Naive thymus-derived CD4-positive, alpha-beta T cell (primary cell): ENCODE data around the gene KIF11. TPM values are rescaled to one million over a fixed set of nuclear protein-coding genes. Genes with fewer than 3 reads are reported as not detected.

Source experiments
- ATAC-seq: fragments of 150-1000 bp; cut with Tn5 transposase; 2 replicates; pipeline ENCODE4 v1.10.0; 2021; ENCODE audit warnings: mild to moderate bottlenecking, moderate library complexity
- CTCF ChIA-PET: fragments of 350-600 bp; sonication (Branson Sonifier 250); formaldehyde crosslinking; loops from one replicate; lab custom pipeline; 2021; ENCODE audit warnings: antibody characterized with exemption; lab: Charles Lee
- POLR2A ChIA-PET: fragments of 350-600 bp; sonication (Branson Sonifier 250); formaldehyde crosslinking; loops from one replicate; lab custom pipeline; 2021; ENCODE audit warnings: antibody characterized with exemption, inconsistent platforms; lab: Charles Lee
- DNase-seq, 9 donors: peaks; one replicate each; pipeline versions ENCODE4 v3.0.0 to v3.0.0-alpha.2; 2020 to 2022; ENCODE audit warnings: mixed read lengths in 1 of 9
- H3K27ac ChIP-seq: one replicate; pipeline ENCODE4 v1.7.0; 2013; ENCODE audit warnings: mild to moderate bottlenecking, low read depth, low read length, moderate library complexity
- H3K27me3 ChIP-seq, 2 donors: one replicate each; pipeline ENCODE4 v1.7.0; 2013; ENCODE audit warnings: low read length in 2 of 2, mild to moderate bottlenecking in 2 of 2, moderate library complexity in 2 of 2; ENCODE audit not compliant: control insufficient read depth in 2 of 2, insufficient read depth in 2 of 2
- H3K36me3 ChIP-seq, 3 experiments: 1 replicate in 2 of 3; 2 replicates in 1 of 3; pipeline ENCODE4 v1.7.0; 2013; ENCODE audit warnings: low read length in 3 of 3, mild to moderate bottlenecking in 3 of 3, moderate library complexity in 1 of 3; ENCODE audit not compliant: insufficient read depth in 3 of 3, control insufficient read depth in 2 of 3
- H3K4me1 ChIP-seq, 2 donors: one replicate each; pipeline ENCODE4 v1.7.0; 2013; ENCODE audit warnings: low read length in 2 of 2, mild to moderate bottlenecking in 2 of 2, moderate library complexity in 1 of 2; ENCODE audit not compliant: control insufficient read depth in 2 of 2, insufficient read depth in 2 of 2
- H3K4me3 ChIP-seq: 2 replicates; pipeline ENCODE4 v1.7.0; 2013; ENCODE audit warnings: mild to moderate bottlenecking, low read length
- H3K9me3 ChIP-seq, 3 experiments: 1 replicate in 2 of 3; 2 replicates in 1 of 3; pipeline ENCODE4 v1.7.0; 2013; ENCODE audit warnings: low read length in 3 of 3; ENCODE audit not compliant: control insufficient read depth in 2 of 3
- H3K27ac Mint-ChIP-seq, 9 donors: one replicate each; pipeline ENCODE4 v1.8.0; 2020 to 2022; ENCODE audit warnings: mixed read lengths in 9 of 9, mild to moderate bottlenecking in 8 of 9, moderate library complexity in 5 of 9, inconsistent platforms in 2 of 9
- H3K27me3 Mint-ChIP-seq, 5 donors: one replicate each; pipeline ENCODE4 v1.8.0; 2021 to 2022; ENCODE audit warnings: mixed read lengths in 5 of 5, mild to moderate bottlenecking in 1 of 5
- H3K36me3 Mint-ChIP-seq, 5 donors: one replicate each; pipeline ENCODE4 v1.8.0; 2020 to 2022; ENCODE audit warnings: mixed read lengths in 5 of 5, mild to moderate bottlenecking in 3 of 5, inconsistent platforms in 1 of 5
- H3K4me1 Mint-ChIP-seq, 7 donors: one replicate each; pipeline ENCODE4 v1.8.0; 2020 to 2022; ENCODE audit warnings: mixed read lengths in 7 of 7, mild to moderate bottlenecking in 3 of 7, inconsistent platforms in 1 of 7
- H3K4me3 Mint-ChIP-seq, 10 donors: one replicate each; pipeline ENCODE4 v1.8.0; 2020 to 2022; ENCODE audit warnings: mild to moderate bottlenecking in 10 of 10, mixed read lengths in 10 of 10, moderate library complexity in 6 of 10, inconsistent platforms in 2 of 10
- H3K9me3 Mint-ChIP-seq, 11 donors: one replicate each; pipeline ENCODE4 v1.8.0; 2020 to 2022; ENCODE audit warnings: mixed read lengths in 11 of 11, mild to moderate bottlenecking in 4 of 11, inconsistent platforms in 1 of 11, moderate library complexity in 1 of 11
- intact Hi-C, 2 donors: fragments of 100-400 bp; cut with micrococcal nuclease; formaldehyde crosslinking; loops; one replicate each; pipeline ENCODE4 v1.15.1; 2023
- polyA plus RNA-seq, 2 donors: library from polyadenylated mRNA; unstranded; fragments of 300-500 nt; fragmentation: Illumina TruSeq; gene quantifications; one replicate each; pipeline ENCODE4 v1.2.3, GENCODE V29; 2021
- total RNA-seq, 6 experiments: library from RNA in 5 of 6; stranded (reverse) in 5 of 6; gene quantifications; 1 replicate in 5 of 6; 2 replicates in 1 of 6; pipeline ENCODE4 v1.2.3 and lab custom pipeline; 2021 to 2026

The KIF11 gene
- total and polyA plus RNA-seq, 7 experiments from 2014 or later: 0.19 to 52.6 (median 0.70) TPM

DNA sequence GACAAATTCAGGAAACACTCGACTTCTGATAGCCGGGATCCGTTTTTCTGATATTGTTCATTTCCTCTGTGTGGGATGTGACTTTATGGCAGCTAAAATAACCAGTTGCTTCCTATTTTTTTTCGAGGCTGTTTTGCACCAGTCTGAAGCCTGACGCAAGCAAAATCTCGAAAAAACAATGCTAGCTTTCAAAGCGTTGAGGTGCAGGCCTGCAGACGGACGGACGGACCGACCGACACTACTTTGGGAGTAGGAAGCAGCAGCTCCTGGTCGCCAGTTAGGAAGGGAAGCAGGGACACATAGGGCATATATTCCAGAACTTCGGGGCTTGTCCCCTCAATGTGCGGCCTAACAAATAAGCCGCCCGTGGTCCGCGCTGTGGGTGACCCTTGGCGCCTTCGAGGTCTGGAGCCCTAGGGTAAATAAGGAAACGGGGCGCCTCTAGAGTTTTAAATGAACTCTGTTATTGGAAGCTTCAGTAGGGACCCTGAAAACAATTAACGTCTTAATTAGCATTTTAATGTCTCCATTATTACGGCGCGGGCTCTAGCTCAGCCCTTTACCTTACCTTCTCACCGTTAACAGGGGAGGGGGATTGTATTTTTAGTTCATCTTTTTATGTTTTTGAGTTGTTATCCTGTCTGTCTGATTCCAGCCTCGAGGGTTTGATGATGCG is 98.1 kb downstream of the KIF11 start:
- DNase-seq: peak in 1 of 9 donors; percentile 13
- no peak overlapping the region for H3K27ac ChIP-seq

DNA sequence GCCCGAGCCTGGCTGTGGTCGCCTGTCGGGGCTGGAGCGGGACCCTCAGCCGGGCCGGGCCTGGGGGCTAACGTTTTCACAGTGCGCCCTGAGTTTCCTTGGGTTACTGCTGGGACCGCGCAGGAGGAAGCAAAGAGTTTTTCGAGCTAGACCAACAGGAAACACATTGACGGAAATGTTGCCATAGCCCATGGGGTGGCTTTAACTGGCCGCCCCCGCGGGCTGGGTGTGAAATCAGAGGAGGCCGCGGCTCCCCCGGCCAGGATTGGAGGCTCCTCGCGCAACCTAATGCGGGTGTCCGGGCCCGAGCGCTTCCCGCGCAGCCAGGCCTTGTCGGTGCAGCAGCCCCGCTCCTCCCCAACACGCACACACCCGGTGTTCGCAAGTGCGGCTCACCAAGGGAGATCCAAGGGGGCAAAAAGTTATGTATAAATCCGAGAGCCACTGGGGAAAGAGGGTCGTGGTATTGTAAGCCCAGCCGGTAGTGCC is 98.7 kb downstream of the KIF11 start:
- Mint-ChIP-seq H3K27me3 (peaks cover 53 to 83% (median 74%) of the 10 kb centered on the region in 5 donors), H3K4me3 (peak overlapping the region; percentile 41 to 90 (median 78)), H3K27ac (peak overlapping the region in 3 of 9 donors; percentile 7 to 24 (median 15)), H3K9me3 (peaks cover 0 to 4% (median 0%) of the 10 kb centered on the region in 11 donors), H3K4me1 (peaks cover 16 to 31% (median 27%) of the 10 kb centered on the region in 7 donors), H3K36me3 (peaks cover 0 to 3% (median 0%) of the 10 kb centered on the region in 5 donors)
- Histone ChIP-seq H3K27me3 (peaks cover 10 to 26% of the 10 kb centered on the region in 2 donors), H3K4me3 (no peak overlapping the region), H3K27ac (no peak overlapping the region), H3K4me1 (peaks cover 0 to 29% of the 10 kb centered on the region in 2 donors), H3K36me3 (no peaks in the 10 kb centered on the region), H3K9me3 (no peaks in the 10 kb centered on the region)
- CTCF ChIA-PET: no interaction called here
- ATAC-seq (peak; percentile 31), DNase-seq (peak in 2 of 9 donors; percentile 10 to 27)
- intact Hi-C loops: loop anchor here (1.0 to 5.0 kb wide), 3 partner anchors 8 to 381 kb away; partner anchors contain the start of genes CYP26A1 (in 1 of the 2) and KIF11 (in 1 of the 2)
- POLR2A ChIA-PET: no interaction called here

More for the DNA sequence above, 98.1 kb downstream of the KIF11 start:
- H3K27me3 ChIP-seq: peaks cover 10 to 26% of the 10 kb centered on the region in 2 donors
- H3K9me3 ChIP-seq: no peaks in the 10 kb centered on the region
- peak overlapping the region in 2 of 9 donors; percentile 15 to 24 for H3K27ac Mint-ChIP-seq
- ATAC-seq: peak; percentile 4
- CTCF ChIA-PET: no interaction called here
- peaks cover 0 to 29% of the 10 kb centered on the region in 2 donors for H3K4me1 ChIP-seq
- peak overlapping the region; percentile 8 for H3K4me3 ChIP-seq
- peaks cover 0 to 6% (median under 1%) of the 10 kb centered on the region in 11 donors for H3K9me3 Mint-ChIP-seq
- H3K4me3 Mint-ChIP-seq: peak overlapping the region; percentile 72 to 90 (median 82)
- no peaks in the 10 kb centered on the region for H3K36me3 ChIP-seq
- POLR2A ChIA-PET: no interaction called here
- peaks cover 0 to 3% (median 0%) of the 10 kb centered on the region in 5 donors for H3K36me3 Mint-ChIP-seq
- H3K4me1 Mint-ChIP-seq: peaks cover 16 to 31% (median 27%) of the 10 kb centered on the region in 7 donors
- H3K27me3 Mint-ChIP-seq: peaks cover 47 to 83% (median 72%) of the 10 kb centered on the region in 5 donors
- intact Hi-C loops: loop anchor here (1.0 to 5.0 kb wide), 4 partner anchors 8 to 381 kb away; partner anchors contain the start of genes CYP26A1 (in 1 of the 2), EXOC6 (in 1 of the 2) and KIF11 (in 1 of the 2)

DNA sequence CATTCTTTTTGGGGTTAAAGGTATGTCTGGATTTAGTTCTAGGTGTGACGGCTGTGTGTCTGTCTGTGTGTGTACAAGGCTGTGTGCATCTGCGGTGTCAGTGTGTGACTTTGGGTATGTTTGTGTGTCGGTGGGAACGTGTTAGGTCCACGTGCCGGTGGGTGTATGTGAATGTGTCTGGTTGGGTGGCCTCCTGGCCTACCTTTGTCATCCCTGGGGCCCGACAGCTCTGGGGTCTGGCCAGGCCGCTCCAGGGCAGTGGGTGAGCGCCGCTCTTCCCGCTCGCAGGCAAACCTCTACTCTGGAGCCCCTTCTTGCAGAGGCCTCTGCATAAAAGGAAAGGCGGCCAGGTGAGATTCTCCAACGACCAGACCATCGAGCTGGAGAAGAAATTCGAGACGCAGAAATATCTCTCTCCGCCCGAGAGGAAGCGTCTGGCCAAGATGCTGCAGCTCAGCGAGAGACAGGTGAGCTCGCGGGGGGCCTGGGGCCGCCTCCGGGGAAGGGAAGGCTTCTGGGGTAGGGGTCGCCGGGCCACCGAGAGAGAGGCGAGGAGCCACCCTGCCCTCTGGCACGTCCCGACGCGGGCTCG is 99.2 kb downstream of the KIF11 start:
- POLR2A ChIA-PET: no interaction called here
- no peak for ATAC-seq

GRCh38 chr10:92692697-92693533 is 100.0 kb downstream of the KIF11 start:
- Mint-ChIP-seq H3K9me3 (peaks cover 0 to 4% (median 0%) of the 10 kb centered on the region in 11 donors), H3K4me1 (peaks cover 17 to 34% (median 30%) of the 10 kb centered on the region in 7 donors), H3K36me3 (no peaks in the 10 kb centered on the region), H3K27ac (no peak overlapping the region), H3K4me3 (peak overlapping the region in 9 of 10 donors; percentile 24 to 90 (median 51)), H3K27me3 (peaks cover 49 to 83% (median 76%) of the 10 kb centered on the region in 5 donors)
- no peak overlapping the region for H3K4me3 ChIP-seq
- H3K4me1 ChIP-seq: peaks cover 0 to 31% of the 10 kb centered on the region in 2 donors
- no peak overlapping the region for H3K27ac ChIP-seq
- no peaks in the 10 kb centered on the region for H3K36me3 ChIP-seq
- intact Hi-C loops: loop anchor here in 1 of 2 donors (5.0 kb wide), 1 partner anchor 379 kb away; the partner anchor contains the start of gene CYP26A1
- ChIA-PET POLR2A (no interaction called here), CTCF (interaction anchor here (1.0 kb wide), 1 partner anchor 290 kb away, joined by 6 read pairs; no protein-coding TSS in a partner anchor)
- no peak for ATAC-seq
- H3K9me3 ChIP-seq: no peaks in the 10 kb centered on the region
- no peak for DNase-seq
- H3K27me3 ChIP-seq: peaks cover 16 to 26% of the 10 kb centered on the region in 2 donors

More for the DNA sequence above, 99.2 kb downstream of the KIF11 start:
- peak overlapping the region in 3 of 9 donors; percentile 4 to 15 (median 7) for H3K27ac Mint-ChIP-seq
- no peak for DNase-seq
- peak overlapping the region; percentile 29 to 90 (median 75) for H3K4me3 Mint-ChIP-seq
- peaks cover 0 to 4% (median 0%) of the 10 kb centered on the region in 11 donors for H3K9me3 Mint-ChIP-seq
- Histone ChIP-seq H3K4me3 (no peak overlapping the region), H3K27me3 (peaks cover 14 to 26% of the 10 kb centered on the region in 2 donors), H3K27ac (no peak overlapping the region), H3K36me3 (no peaks in the 10 kb centered on the region), H3K4me1 (peaks cover 0 to 29% of the 10 kb centered on the region in 2 donors), H3K9me3 (no peaks in the 10 kb centered on the region)
- peaks cover 51 to 83% (median 75%) of the 10 kb centered on the region in 5 donors for H3K27me3 Mint-ChIP-seq
- H3K4me1 Mint-ChIP-seq: peaks cover 16 to 31% (median 27%) of the 10 kb centered on the region in 7 donors
- CTCF ChIA-PET: interaction anchor here (1.0 kb wide), 1 partner anchor 289 kb away, joined by 6 read pairs; no protein-coding TSS in a partner anchor
- H3K36me3 Mint-ChIP-seq: peaks cover 0 to 3% (median 0%) of the 10 kb centered on the region in 5 donors
- intact Hi-C loops: loop anchor here in 1 of 2 donors (5.0 kb wide), 1 partner anchor 380 kb away; the partner anchor contains the start of gene CYP26A1

DNA sequence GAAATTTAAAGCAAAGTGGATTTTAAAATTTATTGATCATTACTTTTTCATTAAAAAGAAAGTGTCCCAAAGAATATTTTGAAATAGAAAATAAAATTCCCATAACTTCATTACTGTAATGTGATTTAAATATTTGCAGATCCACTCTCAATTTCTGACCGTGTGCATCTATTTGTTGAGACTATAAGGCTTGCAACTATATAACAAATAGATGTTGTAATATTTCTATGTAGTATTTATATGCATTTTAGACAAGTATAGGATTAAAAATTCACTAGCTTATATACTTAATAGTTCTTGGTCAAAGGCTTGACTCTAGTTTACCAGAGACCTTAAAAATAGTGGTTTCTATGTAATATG is 100.6 kb downstream of the KIF11 start:
- Mint-ChIP-seq H3K4me3 (no peak overlapping the region), H3K9me3 (peaks cover 0 to 4% (median 0%) of the 10 kb centered on the region in 11 donors), H3K4me1 (peaks cover 19 to 39% (median 35%) of the 10 kb centered on the region in 7 donors), H3K36me3 (no peaks in the 10 kb centered on the region), H3K27ac (no peak overlapping the region), H3K27me3 (peaks cover 47 to 83% (median 74%) of the 10 kb centered on the region in 5 donors)
- H3K4me3 ChIP-seq: no peak overlapping the region
- ChIA-PET CTCF (no interaction called here), POLR2A (interaction anchor here (0.6 kb wide), 1 partner anchor 13 kb away, joined by 4 read pairs; no protein-coding TSS in a partner anchor)
- intact Hi-C loops: loop anchor here in 1 of 2 donors (5.0 kb wide), 1 partner anchor 379 kb away; the partner anchor contains the start of gene CYP26A1
- peaks cover 0 to 37% of the 10 kb centered on the region in 2 donors for H3K4me1 ChIP-seq
- ATAC-seq (no peak), DNase-seq (no peak)
- H3K36me3 ChIP-seq: no peaks in the 10 kb centered on the region
- no peaks in the 10 kb centered on the region for H3K9me3 ChIP-seq
- no peak overlapping the region for H3K27ac ChIP-seq
- peaks cover 16 to 22% of the 10 kb centered on the region in 2 donors for H3K27me3 ChIP-seq
